K562 (cell line): ENCODE results near the gene KRT77. TPM values are rescaled to one million over a fixed set of nuclear protein-coding genes. Genes with fewer than 3 reads are reported as not detected.
A peak's percentile ranks its signal among the peaks of the same experiment; 100 is the strongest.

ENCODE experiments used
- ATF7 ChIP-seq: fragments of 450-650 bp; IDR thresholded peaks from 2 replicates; pipeline ENCODE4 v1.7.1; 2014; ENCODE audit warnings: mild to moderate bottlenecking, moderate library complexity
- BRCA1 ChIP-seq, 2 experiments: fragments of 450-650 bp in 1 of 2; sonication (generic) in 1 of 2; formaldehyde crosslinking in 1 of 2; IDR thresholded peaks; 2 replicates each; pipeline versions ENCODE4 v1.5.0 to v1.6.1; 2017 to 2020; ENCODE audit warnings: mild to moderate bottlenecking in 1 of 2, missing genetic modification reagents in 1 of 2
- ETV6 ChIP-seq, 3 experiments: fragments of 150-350 bp in 1 of 3; sonication (generic) in 1 of 3; formaldehyde crosslinking in 1 of 3; IDR thresholded peaks; 2 replicates each; pipeline versions ENCODE4 v1.6.1 to v1.8.0; 2014 to 2022; ENCODE audit warnings: borderline replicate concordance in 2 of 3, low read depth in 2 of 3, antibody characterized with exemption in 1 of 3, low read length in 1 of 3, mild to moderate bottlenecking in 1 of 3, missing genetic modification reagents in 1 of 3
- HMG20A ChIP-seq: fragments of 450-650 bp; formaldehyde crosslinking; conservative IDR thresholded peaks from 2 replicates; pipeline ENCODE4 v1.4.0; 2020; ENCODE audit warnings: mild to moderate bottlenecking, mixed read lengths
- JUNB ChIP-seq: fragments of 450-650 bp; formaldehyde crosslinking; conservative IDR thresholded peaks from 2 replicates; pipeline ENCODE4 v1.4.0; 2020; ENCODE audit warnings: mild to moderate bottlenecking
- L3MBTL2 ChIP-seq: fragments of 450-650 bp; IDR thresholded peaks from 2 replicates; pipeline ENCODE4 v1.6.1; 2016; ENCODE audit warnings: mild to moderate bottlenecking, moderate library complexity
- MCM5 ChIP-seq: fragments of 450-650 bp; IDR thresholded peaks from 2 replicates; pipeline ENCODE4 v1.6.1; 2016; ENCODE audit warnings: low read depth
- NCOA4 ChIP-seq: fragments of 450-650 bp; IDR thresholded peaks from 2 replicates; pipeline ENCODE4 v1.6.1; 2018; ENCODE audit warnings: mild to moderate bottlenecking; ENCODE audit not compliant: partially characterized antibody
- PURB ChIP-seq: sonication (generic); formaldehyde crosslinking; IDR thresholded peaks from 2 replicates; pipeline ENCODE4 v1.9.0; 2021; ENCODE audit warnings: low read depth, mild to moderate bottlenecking, missing genetic modification reagents
- RAD21 ChIP-seq, 2 experiments: fragments of 250-450 bp in 1 of 2; fragments of 450-650 bp in 1 of 2; sonication (Bioruptor Pico) in 1 of 2; formaldehyde crosslinking in 1 of 2; IDR thresholded peaks in 1 of 2; conservative IDR thresholded peaks in 1 of 2; 2 replicates each; pipeline versions ENCODE4 v1.4.0 to v1.8.0; 2020 to 2022; ENCODE audit warnings: mild to moderate bottlenecking in 2 of 2, moderate library complexity in 1 of 2
- RFX7 ChIP-seq: fragments of 250-450 bp; sonication (Bioruptor Pico); IDR thresholded peaks from 2 replicates; pipeline ENCODE4 v1.5.1; 2021; ENCODE audit warnings: mild to moderate bottlenecking
- SMAD4 ChIP-seq: fragments of 250-450 bp; sonication (Bioruptor Pico); conservative IDR thresholded peaks from 2 replicates; pipeline ENCODE4 v1.8.0; 2021; ENCODE audit warnings: inconsistent platforms, mild to moderate bottlenecking, moderate library complexity
- TBP ChIP-seq: optimal IDR thresholded peaks from 2 replicates; pipeline ENCODE3; 2011; ENCODE audit warnings: low read depth, low read length, improper control_type of control experiment
- ZNF175 ChIP-seq: fragments of 200-800 bp; sonication (Bioruptor generic); IDR thresholded peaks from 2 replicates; pipeline ENCODE4 v1.6.1; 2016; ENCODE audit warnings: low read depth, mild to moderate bottlenecking, missing genetic modification characterization, missing compliant biosample characterization
- ZNF253 ChIP-seq: fragments of 250-450 bp; sonication (Bioruptor Pico); conservative IDR thresholded peaks from 2 replicates; pipeline ENCODE4 v1.6.1; 2021; ENCODE audit warnings: mild to moderate bottlenecking
- ZNF431 ChIP-seq: sonication (generic); formaldehyde crosslinking; IDR thresholded peaks from 2 replicates; pipeline ENCODE4 v1.8.0; 2022; ENCODE audit warnings: mild to moderate bottlenecking, missing genetic modification reagents
- ZNF717 ChIP-seq: fragments of 250-450 bp; sonication (Bioruptor Pico); IDR thresholded peaks from 2 replicates; pipeline ENCODE4 v1.5.0; 2021
- polyA plus RNA-seq, 8 experiments: library from polyadenylated mRNA; depleted of rRNA in 4 of 8; stranded (reverse) in 5 of 8; unstranded in 3 of 8; fragments of >200 nt; fragmentation: Nextera tagmentation in 2 of 8; fragmentation: Illumina TruSeq in 1 of 8; extraction: Ambion mirVana in 2 of 8; extraction: Trizol in 1 of 8; gene quantifications; 2 replicates each; pipeline versions ENCODE4 v1.2.1 to v1.2.3, GENCODE V29; 2011 to 2014; ENCODE audit warnings: inconsistent platforms in 1 of 8, missing spikeins in 1 of 8
- total RNA-seq, 7 experiments: library from RNA; depleted of rRNA in 6 of 7; stranded (reverse); fragments of >200 nt in 6 of 7; fragmentation: Illumina TruSeq in 2 of 7; extraction: Trizol in 2 of 7; gene quantifications; 2 replicates each; pipeline versions ENCODE4 v1.2.1 to v1.2.3, GENCODE V29; 2011 to 2021; ENCODE audit warnings: low replicate concordance in 1 of 7
- TF ChIP-seq, protein P1 (sequence below): sonication (generic); formaldehyde crosslinking; IDR thresholded peaks from 2 replicates; pipeline ENCODE4 v1.8.0; 2022; ENCODE audit warnings: missing genetic modification reagents, mild to moderate bottlenecking, moderate library complexity, borderline replicate concordance
- TF ChIP-seq, protein P2 (sequence below): sonication (generic); formaldehyde crosslinking; IDR thresholded peaks from 2 replicates; pipeline ENCODE4 v1.5.0; 2020; ENCODE audit warnings: missing genetic modification reagents
- TF ChIP-seq, protein P3 (sequence below): IDR thresholded peaks from 3 replicates; pipeline ENCODE4 v1.6.1; 2011; ENCODE audit warnings: borderline replicate concordance, mild to moderate bottlenecking, moderate library complexity; ENCODE audit not compliant: insufficient read length; ENCODE audit errors: extremely low read depth
- TF ChIP-seq, protein P4 (sequence below): fragments of 450-650 bp; IDR thresholded peaks from 2 replicates; pipeline ENCODE4 v1.6.1; 2014; ENCODE audit warnings: low read depth, mild to moderate bottlenecking, moderate library complexity, borderline replicate concordance

Gene KRT77
- total and polyA plus RNA-seq, 9 of the 15 experiments (the other 6 are each of a cell fraction or from before 2014, with no cell fraction given): not detected

DNA sequence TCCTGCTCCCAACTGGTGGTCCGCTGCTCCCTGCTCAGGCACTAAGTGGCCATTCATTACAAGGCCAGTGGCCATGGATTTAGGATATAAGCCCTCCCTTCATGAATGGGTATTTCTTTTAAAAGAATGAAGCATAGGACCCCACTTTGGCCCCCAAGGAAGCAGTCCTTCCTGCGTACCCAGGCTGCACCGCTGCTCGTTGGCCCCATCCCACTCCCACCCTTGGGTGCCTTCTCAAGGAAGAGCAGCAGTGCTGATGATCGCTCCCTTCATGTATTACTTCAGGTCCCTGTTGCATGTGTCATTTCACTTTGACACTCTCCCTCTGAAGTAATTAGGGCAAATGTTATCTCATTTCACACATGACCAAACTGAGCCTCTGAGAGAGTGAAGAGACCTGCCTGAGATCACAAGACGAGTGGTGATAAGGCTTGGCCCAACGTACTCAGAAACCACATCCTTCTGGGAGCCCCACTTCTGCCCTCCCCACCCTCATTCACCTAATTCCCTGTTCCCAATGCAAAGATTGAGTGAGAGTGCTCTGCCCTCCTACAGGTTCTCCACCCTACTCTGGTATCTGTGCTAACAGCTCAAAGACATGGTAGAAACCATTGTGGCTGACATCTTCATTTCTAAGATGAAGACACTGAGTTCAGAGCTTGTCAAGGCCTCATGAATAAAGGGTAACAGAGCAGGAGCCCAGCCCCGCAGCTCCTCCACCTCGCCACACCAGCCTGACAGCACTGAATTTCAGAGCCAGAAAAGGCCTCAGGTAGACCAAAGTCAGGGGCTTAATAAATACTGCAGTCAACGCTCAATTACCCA is 41.0 kb downstream of the KRT77 start (continued):
- TF ChIP-seq BRCA1 (IDR thresholded peaks at IDR 0.05) (no peak), BRCA1 (CRISPR knock-in tag; IDR thresholded peaks at IDR 0.05) (no peak), TBP (peak; percentile 39), ZNF431 (CRISPR knock-in tag) (no peak), SMAD4 (CRISPR knock-in tag) (peak; percentile 93), MCM5 (no peak), L3MBTL2 (peak; percentile 98), HMG20A (CRISPR knock-in tag) (no peak), PURB (CRISPR knock-in tag) (no peak), ETV6 (IDR thresholded peaks at IDR 0.05; ENCODE audit: borderline replicate concordance in 1 of 2, low read depth in 2 of 2, low read length in 1 of 2) (0 out of 4 replicates have a peak, but pooled peaks of 1 of the 2 experiments have one; percentile 64), ETV6 (CRISPR knock-in tag; IDR thresholded peaks at IDR 0.05; ENCODE audit: borderline replicate concordance) (no peak), JUNB (0 out of 2 replicates have a peak, but pooled peaks have one; percentile 37), ZNF175 (CRISPR knock-in tag) (peak; percentile 96), RAD21 (CRISPR knock-in tag; conservative IDR thresholded peaks at IDR 0.05 in 1 of 2, IDR thresholded peaks at IDR 0.05 in 1 of 2) (peak; percentile 6 to 34; a peak in 2 of 4 replicates), ZNF717 (CRISPR knock-in tag) (no peak), RFX7 (CRISPR knock-in tag) (no peak), ZNF253 (CRISPR knock-in tag) (no peak), NCOA4 (no peak), ATF7 (peak; percentile 88)
- TF ChIP-seq, protein P1, sequence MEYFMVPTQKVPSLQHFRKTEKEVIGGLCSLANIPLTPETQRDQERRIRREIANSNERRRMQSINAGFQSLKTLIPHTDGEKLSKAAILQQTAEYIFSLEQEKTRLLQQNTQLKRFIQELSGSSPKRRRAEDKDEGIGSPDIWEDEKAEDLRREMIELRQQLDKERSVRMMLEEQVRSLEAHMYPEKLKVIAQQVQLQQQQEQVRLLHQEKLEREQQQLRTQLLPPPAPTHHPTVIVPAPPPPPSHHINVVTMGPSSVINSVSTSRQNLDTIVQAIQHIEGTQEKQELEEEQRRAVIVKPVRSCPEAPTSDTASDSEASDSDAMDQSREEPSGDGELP (CRISPR knock-in tag): peak; percentile 50; the same call in 1 of the 2 replicates
- TF ChIP-seq, protein P2, sequence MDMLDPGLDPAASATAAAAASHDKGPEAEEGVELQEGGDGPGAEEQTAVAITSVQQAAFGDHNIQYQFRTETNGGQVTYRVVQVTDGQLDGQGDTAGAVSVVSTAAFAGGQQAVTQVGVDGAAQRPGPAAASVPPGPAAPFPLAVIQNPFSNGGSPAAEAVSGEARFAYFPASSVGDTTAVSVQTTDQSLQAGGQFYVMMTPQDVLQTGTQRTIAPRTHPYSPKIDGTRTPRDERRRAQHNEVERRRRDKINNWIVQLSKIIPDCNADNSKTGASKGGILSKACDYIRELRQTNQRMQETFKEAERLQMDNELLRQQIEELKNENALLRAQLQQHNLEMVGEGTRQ: peak; percentile 37; the same call in 1 of the 2 replicates
- TF ChIP-seq, protein P3, sequence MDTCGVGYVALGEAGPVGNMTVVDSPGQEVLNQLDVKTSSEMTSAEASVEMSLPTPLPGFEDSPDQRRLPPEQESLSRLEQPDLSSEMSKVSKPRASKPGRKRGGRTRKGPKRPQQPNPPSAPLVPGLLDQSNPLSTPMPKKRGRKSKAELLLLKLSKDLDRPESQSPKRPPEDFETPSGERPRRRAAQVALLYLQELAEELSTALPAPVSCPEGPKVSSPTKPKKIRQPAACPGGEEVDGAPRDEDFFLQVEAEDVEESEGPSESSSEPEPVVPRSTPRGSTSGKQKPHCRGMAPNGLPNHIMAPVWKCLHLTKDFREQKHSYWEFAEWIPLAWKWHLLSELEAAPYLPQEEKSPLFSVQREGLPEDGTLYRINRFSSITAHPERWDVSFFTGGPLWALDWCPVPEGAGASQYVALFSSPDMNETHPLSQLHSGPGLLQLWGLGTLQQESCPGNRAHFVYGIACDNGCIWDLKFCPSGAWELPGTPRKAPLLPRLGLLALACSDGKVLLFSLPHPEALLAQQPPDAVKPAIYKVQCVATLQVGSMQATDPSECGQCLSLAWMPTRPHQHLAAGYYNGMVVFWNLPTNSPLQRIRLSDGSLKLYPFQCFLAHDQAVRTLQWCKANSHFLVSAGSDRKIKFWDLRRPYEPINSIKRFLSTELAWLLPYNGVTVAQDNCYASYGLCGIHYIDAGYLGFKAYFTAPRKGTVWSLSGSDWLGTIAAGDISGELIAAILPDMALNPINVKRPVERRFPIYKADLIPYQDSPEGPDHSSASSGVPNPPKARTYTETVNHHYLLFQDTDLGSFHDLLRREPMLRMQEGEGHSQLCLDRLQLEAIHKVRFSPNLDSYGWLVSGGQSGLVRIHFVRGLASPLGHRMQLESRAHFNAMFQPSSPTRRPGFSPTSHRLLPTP: no peak
- TF ChIP-seq, protein P4, sequence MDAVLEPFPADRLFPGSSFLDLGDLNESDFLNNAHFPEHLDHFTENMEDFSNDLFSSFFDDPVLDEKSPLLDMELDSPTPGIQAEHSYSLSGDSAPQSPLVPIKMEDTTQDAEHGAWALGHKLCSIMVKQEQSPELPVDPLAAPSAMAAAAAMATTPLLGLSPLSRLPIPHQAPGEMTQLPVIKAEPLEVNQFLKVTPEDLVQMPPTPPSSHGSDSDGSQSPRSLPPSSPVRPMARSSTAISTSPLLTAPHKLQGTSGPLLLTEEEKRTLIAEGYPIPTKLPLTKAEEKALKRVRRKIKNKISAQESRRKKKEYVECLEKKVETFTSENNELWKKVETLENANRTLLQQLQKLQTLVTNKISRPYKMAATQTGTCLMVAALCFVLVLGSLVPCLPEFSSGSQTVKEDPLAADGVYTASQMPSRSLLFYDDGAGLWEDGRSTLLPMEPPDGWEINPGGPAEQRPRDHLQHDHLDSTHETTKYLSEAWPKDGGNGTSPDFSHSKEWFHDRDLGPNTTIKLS: no peak
